Keratinocyte (primary cell): ENCODE results near the gene TPSAB1.

Experiments used
- CTCF ChIP-seq, 3 experiments: IDR thresholded peaks in 1 of 3; conservative IDR thresholded peaks in 1 of 3; optimal IDR thresholded peaks in 1 of 3; 2 replicates in 2 of 3; 3 replicates in 1 of 3; pipeline versions ENCODE3 to v1.5.1; 2011; ENCODE audit warnings: low read length in 3 of 3, mild to moderate bottlenecking in 3 of 3, moderate library complexity in 2 of 3, control low read depth in 1 of 3, inconsistent platforms in 1 of 3; ENCODE audit not compliant: insufficient read depth in 2 of 3; ENCODE audit errors: extremely low read depth in 1 of 3
- EZH2 ChIP-seq: IDR thresholded peaks from one replicate; pipeline ENCODE4 v1.6.1; 2012; ENCODE audit warnings: inconsistent platforms, mild to moderate bottlenecking, low read length, moderate library complexity

GRCh38 chr16:1192384-1193073 is 48.0 kb upstream of the TPSAB1 start:
- TF ChIP-seq CTCF (optimal IDR thresholded peaks at IDR 0.05 in 1 of 3, IDR thresholded peaks at IDR 0.05 in 1 of 3, conservative IDR thresholded peaks at IDR 0.05 in 1 of 3; ENCODE audit: extremely low read depth in 1 of 3, insufficient read depth in 2 of 3, low read length in 3 of 3) (no peak), EZH2 (no peak)
